Activated naive CD4-positive, alpha-beta T cell treated with anti-CD3 and anti-CD28 coated beads, Interleukin-2, amount 50 U/mL, for 72 hours (primary cell): Measurements from ENCODE around the gene PREX1. TPM values are rescaled to one million over a fixed set of nuclear protein-coding genes. Genes with fewer than 3 reads are reported as not detected.
A peak's percentile ranks its signal among the peaks of the same experiment; 100 is the strongest.

Source experiments
- ATAC-seq, 2 donors: fragments of 150-1000 bp; cut with Tn5 transposase; 2 replicates each; pipeline ENCODE4 v1.10.0; 2021; ENCODE audit warnings: mild to moderate bottlenecking in 2 of 2, moderate library complexity in 2 of 2
- DNase-seq, 2 donors: peaks; one replicate each; pipeline ENCODE4 v3.0.0; 2021 to 2022; ENCODE audit warnings: low spot score in 2 of 2
- H3K27ac Mint-ChIP-seq, 2 donors: one replicate each; pipeline ENCODE4 v1.8.0; 2022; ENCODE audit warnings: mild to moderate bottlenecking in 2 of 2, mixed read lengths in 2 of 2
- H3K36me3 Mint-ChIP-seq, 2 donors: one replicate each; pipeline ENCODE4 v1.8.0; 2022; ENCODE audit warnings: mixed read lengths in 2 of 2
- H3K9me3 Mint-ChIP-seq, 2 donors: one replicate each; pipeline ENCODE4 v1.8.0; 2022; ENCODE audit warnings: mixed read lengths in 2 of 2
- total RNA-seq, 2 donors: library from RNA; stranded (reverse); gene quantifications; one replicate each; pipeline ENCODE4 v1.2.3, GENCODE V29; 2022

PREX1 gene
- total RNA-seq, 2 donors from 2014 or later, result 30.6 to 51.8 TPM

GRCh38 chr20:48682529-48683363 lies 145.1 kb downstream of the PREX1 start:
- Mint-ChIP-seq H3K27ac (no peak overlapping the region), H3K36me3 (no peaks in the 10 kb centered on the region), H3K9me3 (no peaks in the 10 kb centered on the region)
- no peak for ATAC-seq
- no peak for DNase-seq

- H3K36me3 Mint-ChIP-seq, result no peaks in the 10 kb centered on the region
- no peak overlapping the region for H3K27ac Mint-ChIP-seq
- DNase-seq, result no peak
Measured at GRCh38 chr20:48681873-48682426, 145.8 kb downstream of the PREX1 start.

GRCh38 chr20:48681201-48681872 lies 146.5 kb downstream of the PREX1 start:
- Mint-ChIP-seq H3K9me3 (no peaks in the 10 kb centered on the region), H3K36me3 (no peaks in the 10 kb centered on the region), H3K27ac (no peak overlapping the region)
- DNase-seq (no peak), ATAC-seq (no peak)

More at GRCh38 chr20:48681873-48682426, 145.8 kb downstream of the PREX1 start:
- ATAC-seq, result no peak
- no peaks in the 10 kb centered on the region for H3K9me3 Mint-ChIP-seq

- no peak overlapping the region for H3K27ac Mint-ChIP-seq
- no peaks in the 10 kb centered on the region for H3K36me3 Mint-ChIP-seq
- ATAC-seq, result no peak
- no peak for DNase-seq
- H3K9me3 Mint-ChIP-seq, result no peaks in the 10 kb centered on the region
Measured at GRCh38 chr20:48680650-48681049, 147.1 kb downstream of the PREX1 start.

GRCh38 chr20:48679599-48679998 lies 148.2 kb downstream of the PREX1 start:
- Mint-ChIP-seq H3K36me3 (no peaks in the 10 kb centered on the region), H3K27ac (no peak overlapping the region), H3K9me3 (no peaks in the 10 kb centered on the region)
- ATAC-seq (no peak), DNase-seq (no peak)

- Mint-ChIP-seq H3K36me3 (no peaks in the 10 kb centered on the region), H3K9me3 (no peaks in the 10 kb centered on the region), H3K27ac (no peak overlapping the region)
- no peak for ATAC-seq
- DNase-seq, result no peak
Measured at GRCh38 chr20:48679011-48679410, 148.8 kb downstream of the PREX1 start.

- no peak for ATAC-seq
- H3K36me3 Mint-ChIP-seq, result no peaks in the 10 kb centered on the region
- H3K27ac Mint-ChIP-seq, result peak overlapping the region in 1 of 2 donors; percentile 77
- H3K9me3 Mint-ChIP-seq, result no peaks in the 10 kb centered on the region
- no peak for DNase-seq
Measured at GRCh38 chr20:48678421-48678820, 149.4 kb downstream of the PREX1 start.

GRCh38 chr20:48676795-48677460 lies 150.9 kb downstream of the PREX1 start:
- Mint-ChIP-seq H3K9me3 (no peaks in the 10 kb centered on the region), H3K36me3 (no peaks in the 10 kb centered on the region), H3K27ac (peak overlapping the region in 1 of 2 donors; percentile 55)
- no peak for ATAC-seq
- DNase-seq, result no peak

- Mint-ChIP-seq H3K36me3 (no peaks in the 10 kb centered on the region), H3K9me3 (no peaks in the 10 kb centered on the region), H3K27ac (peak overlapping the region in 1 of 2 donors; percentile 22)
- no peak for DNase-seq
- no peak for ATAC-seq
Measured at GRCh38 chr20:48676125-48676524, 151.7 kb downstream of the PREX1 start.

GRCh38 chr20:48674461-48674860 lies 153.3 kb downstream of the PREX1 start:
- ATAC-seq (no peak), DNase-seq (no peak)
- H3K9me3 Mint-ChIP-seq, result no peaks in the 10 kb centered on the region
- H3K36me3 Mint-ChIP-seq, result no peaks in the 10 kb centered on the region
- no peak overlapping the region for H3K27ac Mint-ChIP-seq

GRCh38 chr20:48673507-48673906 lies 154.3 kb downstream of the PREX1 start:
- DNase-seq, result no peak
- H3K27ac Mint-ChIP-seq, result peak overlapping the region in 1 of 2 donors; percentile 63
- no peaks in the 10 kb centered on the region for H3K9me3 Mint-ChIP-seq
- no peaks in the 10 kb centered on the region for H3K36me3 Mint-ChIP-seq
- ATAC-seq, result no peak

GRCh38 chr20:48672324-48672723 lies 155.5 kb downstream of the PREX1 start:
- ATAC-seq, result no peak
- peak overlapping the region in 1 of 2 donors; percentile 34 for H3K27ac Mint-ChIP-seq

GRCh38 chr20:48671141-48671540 lies 156.7 kb downstream of the PREX1 start:
- no peaks in the 10 kb centered on the region for H3K9me3 Mint-ChIP-seq
- ATAC-seq, result no peak
- H3K36me3 Mint-ChIP-seq, result no peaks in the 10 kb centered on the region
- no peak for DNase-seq
- H3K27ac Mint-ChIP-seq, result no peak overlapping the region

More at GRCh38 chr20:48672324-48672723, 155.5 kb downstream of the PREX1 start:
- no peaks in the 10 kb centered on the region for H3K36me3 Mint-ChIP-seq
- no peaks in the 10 kb centered on the region for H3K9me3 Mint-ChIP-seq
- no peak for DNase-seq

- peak overlapping the region in 1 of 2 donors; percentile 77 for H3K27ac Mint-ChIP-seq
- ATAC-seq, result no peak
- no peaks in the 10 kb centered on the region for H3K9me3 Mint-ChIP-seq
- no peaks in the 10 kb centered on the region for H3K36me3 Mint-ChIP-seq
- DNase-seq, result no peak
Measured at GRCh38 chr20:48669946-48670605, 157.7 kb downstream of the PREX1 start.

GRCh38 chr20:48668451-48668946 lies 159.3 kb downstream of the PREX1 start:
- DNase-seq, result no peak
- peak in 1 of 2 donors; percentile 18 for ATAC-seq
- peak overlapping the region in 1 of 2 donors; percentile 25 for H3K27ac Mint-ChIP-seq
- no peaks in the 10 kb centered on the region for H3K9me3 Mint-ChIP-seq
- H3K36me3 Mint-ChIP-seq, result no peaks in the 10 kb centered on the region

GRCh38 chr20:48667889-48668413 lies 159.8 kb downstream of the PREX1 start:
- H3K9me3 Mint-ChIP-seq, result no peaks in the 10 kb centered on the region
- no peak for DNase-seq
- ATAC-seq, result no peak
- no peaks in the 10 kb centered on the region for H3K36me3 Mint-ChIP-seq
- peak overlapping the region; percentile 25 to 52 for H3K27ac Mint-ChIP-seq
